Measurements from ENCODE around the gene HELZ2.

The HELZ2 gene

DNA sequence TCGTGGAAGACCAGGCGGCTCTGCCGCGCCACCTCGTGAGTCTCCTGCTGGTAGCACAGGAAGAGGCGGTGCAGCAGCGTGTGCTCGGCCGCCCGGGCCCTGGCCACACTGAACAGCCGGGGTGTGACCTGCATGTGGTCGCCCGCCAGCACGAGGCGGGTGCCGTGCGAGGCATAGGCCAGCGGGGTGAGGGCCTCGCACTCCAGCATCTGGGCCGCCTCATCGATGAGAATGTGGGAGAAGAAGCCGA lies 7.0 kb downstream of the HELZ2 start:
- no peak for TF ChIP-seq CTCF (IDR thresholded peaks at IDR 0.05)

DNA sequence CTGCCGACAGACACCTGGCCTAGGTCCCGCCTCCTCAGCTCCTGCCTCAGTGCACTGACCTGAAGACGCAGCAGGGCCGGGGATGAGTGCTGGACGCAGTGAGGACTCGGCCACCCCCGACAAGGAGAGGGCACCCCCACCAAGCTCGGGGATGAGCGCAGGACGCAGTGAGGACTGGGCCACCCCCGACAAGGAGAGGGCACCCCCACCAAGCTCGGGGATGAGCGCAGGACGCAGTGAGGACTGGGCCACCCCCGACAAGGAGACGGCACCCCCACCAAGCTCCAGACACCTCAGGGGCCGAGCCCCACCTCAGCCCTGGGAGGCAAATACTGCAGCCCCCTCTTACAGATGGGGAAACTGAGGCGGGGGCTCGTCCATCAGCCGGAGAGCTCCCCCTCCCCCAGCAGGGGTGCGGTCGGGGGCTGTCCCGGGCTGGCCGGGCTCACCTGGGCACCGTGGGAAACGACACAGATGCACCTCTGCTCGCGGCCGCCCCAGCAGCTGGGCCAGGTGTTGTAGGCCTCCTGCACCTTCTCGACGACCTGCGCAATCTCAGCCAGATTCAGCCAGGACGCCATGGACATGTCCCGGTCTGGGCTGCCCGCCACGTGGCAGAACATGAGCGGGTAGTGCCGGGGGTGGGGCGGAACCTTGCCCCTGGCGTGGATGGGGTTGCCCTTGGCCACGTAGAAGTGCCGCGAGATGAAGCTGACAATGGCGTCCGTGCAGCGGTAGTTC lies 7.5 kb downstream of the HELZ2 start:
- no peak for TF ChIP-seq CTCF (IDR thresholded peaks at IDR 0.05)

- no peak for TF ChIP-seq CTCF (IDR thresholded peaks at IDR 0.05)
These were observed 8.2 kb downstream of the HELZ2 start for GRCh38 chr20:63565699-63566335.

DNA sequence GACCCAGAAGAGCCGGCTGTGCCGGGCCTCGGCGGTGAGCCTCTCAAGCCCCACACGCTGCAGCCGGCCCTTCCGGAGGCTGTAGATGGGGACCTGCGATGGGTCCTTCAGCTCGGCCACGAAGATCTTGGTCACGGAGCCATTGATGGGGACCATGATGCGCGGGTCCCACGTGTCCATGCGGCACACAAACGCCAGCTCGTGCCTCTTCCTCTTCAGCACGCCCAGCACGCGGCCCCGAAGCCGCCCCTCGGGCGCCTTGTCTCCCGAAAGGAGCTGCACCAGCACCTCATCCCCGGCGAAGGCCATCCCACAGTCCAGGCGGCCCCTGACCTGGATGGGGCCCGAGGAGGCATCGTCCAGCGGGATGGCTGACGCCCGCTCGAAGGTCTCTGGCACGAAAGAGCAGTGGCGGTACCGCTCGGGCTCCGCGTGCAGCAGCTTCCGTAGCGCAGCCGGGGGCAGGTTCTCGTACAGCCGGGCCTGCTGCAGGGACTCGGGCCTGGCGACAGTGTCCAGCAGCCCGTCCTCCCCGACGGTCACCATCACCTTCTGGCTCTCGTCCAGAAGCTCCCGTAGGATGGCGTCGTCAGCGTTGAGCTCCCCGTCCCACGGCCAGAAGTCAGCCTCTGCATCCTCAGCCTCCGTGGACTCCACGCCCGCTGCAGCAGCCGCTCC lies 8.9 kb downstream of the HELZ2 start:
- TF ChIP-seq CTCF (IDR thresholded peaks at IDR 0.05), result no peak

DNA sequence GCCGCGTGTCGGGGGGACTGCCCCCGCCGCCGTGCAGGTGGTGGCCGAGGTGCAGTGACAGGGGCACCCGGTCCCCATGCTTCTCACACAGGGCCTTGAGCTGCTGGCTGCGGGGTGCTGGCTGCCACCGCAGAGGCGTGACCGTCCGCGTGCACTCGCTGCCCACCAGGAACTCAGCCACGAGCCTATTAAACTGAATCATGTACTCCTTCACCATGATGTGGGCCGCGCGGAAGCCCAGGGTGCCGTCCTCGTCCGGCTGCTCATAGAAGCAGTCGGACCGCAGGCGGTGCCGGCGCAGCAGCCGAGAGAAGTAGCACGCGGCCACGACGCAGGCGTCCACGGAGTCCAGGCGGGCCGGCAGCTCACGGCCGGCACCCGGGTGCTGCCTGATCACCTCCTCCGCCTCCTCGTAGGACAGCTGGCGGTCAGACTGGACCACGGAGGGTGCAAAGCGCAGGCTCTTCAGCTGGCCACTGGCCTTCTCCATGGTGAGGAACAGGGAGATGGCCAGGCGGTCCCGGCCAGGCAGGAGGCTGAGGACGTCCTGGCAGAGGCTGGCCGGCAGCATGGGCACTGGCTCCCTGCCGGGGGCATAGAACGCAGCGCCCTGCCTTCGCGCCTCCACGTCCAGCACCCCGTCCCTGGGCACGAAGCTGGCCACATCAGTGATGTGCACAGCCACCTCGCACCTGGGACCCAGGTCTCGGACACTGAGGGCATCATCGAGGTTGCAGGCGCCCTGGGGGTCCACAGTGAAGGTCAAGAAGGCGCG lies 9.8 kb downstream of the HELZ2 start:
- TF ChIP-seq CTCF (IDR thresholded peaks at IDR 0.05), result no peak

DNA sequence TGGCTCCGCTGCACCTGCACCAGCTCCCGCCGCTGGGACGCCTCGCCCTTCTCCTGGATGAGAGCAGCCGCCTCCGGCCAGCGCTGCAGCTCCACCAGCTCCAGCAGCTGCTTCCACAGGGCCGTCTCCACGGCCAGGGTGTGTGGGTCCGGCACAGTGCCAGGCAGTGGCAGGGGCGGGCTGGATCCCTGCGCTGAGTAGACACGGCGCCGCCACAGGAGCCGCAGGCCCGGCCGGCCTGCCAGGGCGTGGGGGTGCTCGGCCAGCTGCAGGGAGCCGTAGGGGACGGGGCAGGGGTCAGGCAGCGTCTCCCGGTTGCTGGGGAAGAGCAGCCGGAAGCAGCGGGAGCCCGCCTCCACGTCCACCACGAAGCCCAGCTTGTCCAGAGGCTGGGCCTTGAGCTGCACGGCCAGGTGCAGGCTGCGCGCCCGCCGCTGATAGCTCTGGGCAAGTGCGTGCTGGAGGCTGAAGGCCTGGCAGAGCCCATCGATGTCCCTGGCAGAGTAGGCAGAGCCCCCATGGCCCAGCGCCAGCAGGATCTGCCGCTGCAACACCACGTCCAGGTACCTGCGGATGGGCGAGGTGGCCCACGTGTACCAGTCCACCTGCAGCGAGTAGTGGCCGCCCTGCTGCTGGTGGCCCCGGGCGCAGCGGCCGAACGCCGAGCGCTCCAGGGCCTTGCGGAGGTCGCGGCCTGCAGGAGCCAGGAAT lies 10.7 kb downstream of the HELZ2 start:
- no peak for TF ChIP-seq CTCF (IDR thresholded peaks at IDR 0.05)

Measured in LNCAP (cell line).